Effector memory CD4-positive, alpha-beta T cell (primary cell): Measurements from ENCODE around the gene ZNF581.

Experiments used
- DNase-seq, 3 donors: peaks; one replicate each; pipeline ENCODE4 v3.0.0-alpha.2; 2020
- H3K27ac ChIP-seq: 2 replicates; pipeline ENCODE4 v1.7.0; 2013; ENCODE audit warnings: mild to moderate bottlenecking, low read length, moderate library complexity; ENCODE audit not compliant: insufficient read depth, poor library complexity, severe bottlenecking
- H3K27me3 ChIP-seq: replicated peaks from 2 replicates; pipeline ENCODE4 v1.7.0; 2013; ENCODE audit warnings: mild to moderate bottlenecking, low read length; ENCODE audit not compliant: insufficient read depth, control insufficient read depth, poor library complexity, severe bottlenecking
- H3K36me3 ChIP-seq: 2 replicates; pipeline ENCODE4 v1.7.0; 2013; ENCODE audit warnings: mild to moderate bottlenecking, low read length, moderate library complexity; ENCODE audit not compliant: control insufficient read depth, insufficient read depth
- H3K4me1 ChIP-seq: 2 replicates; pipeline ENCODE4 v1.7.0; 2013; ENCODE audit warnings: low read length, mild to moderate bottlenecking; ENCODE audit not compliant: control insufficient read depth, insufficient read depth, poor library complexity, severe bottlenecking
- H3K4me3 ChIP-seq: 2 replicates; pipeline ENCODE4 v1.7.0; 2013; ENCODE audit warnings: low read length, low read depth, mild to moderate bottlenecking; ENCODE audit not compliant: insufficient read depth, poor library complexity, severe bottlenecking
- H3K9me3 ChIP-seq: 2 replicates; pipeline ENCODE4 v1.7.0; 2013; ENCODE audit warnings: mild to moderate bottlenecking, low read length, moderate library complexity; ENCODE audit not compliant: control insufficient read depth

Gene ZNF581

DNA sequence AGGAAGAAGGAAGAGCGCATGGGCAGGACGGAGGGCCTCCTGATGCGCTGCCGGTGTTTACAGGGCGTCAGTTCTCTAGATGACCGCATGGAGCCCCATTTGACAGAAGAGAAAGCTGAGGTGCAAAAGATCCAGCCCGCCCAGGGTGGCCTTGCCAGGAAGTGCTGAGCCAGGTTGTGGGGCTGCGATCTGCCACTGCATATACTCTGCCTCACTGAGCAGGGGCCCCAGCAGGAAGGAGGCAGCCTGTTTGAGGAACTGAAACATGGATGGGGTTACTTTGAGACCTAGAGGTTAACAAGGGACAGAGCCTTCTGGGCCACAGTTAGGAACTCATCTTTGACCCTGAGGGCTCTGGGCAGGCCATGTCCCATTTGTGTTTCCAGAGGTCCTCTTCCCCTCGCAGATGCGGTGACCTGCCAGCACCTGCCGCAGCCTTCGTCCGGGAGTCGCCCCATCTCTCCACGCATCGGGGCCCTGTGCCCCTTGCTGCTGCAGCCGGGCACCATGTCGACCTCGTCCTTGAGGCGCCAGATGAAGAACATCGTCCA lies 34.7 kb downstream of the ZNF581 start:
- Histone ChIP-seq H3K36me3 (peaks cover 38% of the 10 kb centered on the region), H3K27ac (no peak overlapping the region), H3K27me3 (no peaks in the 10 kb centered on the region), H3K4me1 (peaks cover 24% of the 10 kb centered on the region), H3K4me3 (no peak overlapping the region), H3K9me3 (no peaks in the 10 kb centered on the region)
- DNase-seq: no peak

DNA sequence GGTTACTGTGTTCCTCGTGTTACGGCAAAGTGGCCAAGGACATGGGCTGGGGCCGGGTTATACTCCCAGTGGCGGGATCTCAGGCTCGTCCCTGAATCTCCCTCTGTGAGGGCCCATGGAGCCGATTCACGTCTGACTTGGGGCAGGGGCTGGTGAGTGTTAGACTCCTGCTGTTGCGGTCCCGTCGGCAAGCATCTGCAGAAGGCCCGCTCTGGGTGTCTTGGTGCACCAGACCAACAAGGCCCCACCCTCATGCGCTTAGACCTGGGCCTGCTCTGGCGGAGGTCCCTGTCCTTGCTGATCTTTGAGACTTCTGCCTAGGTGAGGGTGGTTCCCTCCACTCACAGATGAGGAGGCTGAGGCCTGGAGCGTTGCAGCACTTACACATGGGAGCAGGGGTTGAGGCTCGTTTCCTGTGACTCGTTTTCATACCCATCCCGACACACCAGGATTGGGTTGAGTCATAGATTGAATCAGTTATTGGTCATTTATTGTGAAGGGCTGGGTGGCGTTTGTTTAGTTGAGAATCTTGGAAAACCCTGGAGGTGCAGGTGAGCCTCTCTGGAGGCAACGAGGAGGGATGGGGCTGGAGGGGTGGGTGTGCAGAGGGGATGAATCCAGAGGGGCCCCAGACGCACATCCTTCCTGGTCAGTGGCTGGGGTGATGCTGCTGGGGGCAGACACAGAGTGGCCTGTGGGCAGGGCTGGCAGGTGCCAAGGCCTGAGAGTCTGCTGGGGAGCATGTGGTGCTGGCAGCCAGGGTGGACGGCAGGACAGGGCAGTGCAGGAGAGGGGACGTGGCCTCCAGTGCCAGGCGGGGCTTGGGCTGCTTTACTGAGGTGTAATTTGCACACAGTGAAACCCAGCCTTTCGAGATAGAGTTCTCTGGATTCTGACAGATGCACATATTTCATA lies 36.2 kb downstream of the ZNF581 start:
- Histone ChIP-seq H3K36me3 (peaks cover 43% of the 10 kb centered on the region), H3K4me3 (no peak overlapping the region), H3K4me1 (peaks cover 21% of the 10 kb centered on the region), H3K27ac (no peak overlapping the region), H3K9me3 (no peaks in the 10 kb centered on the region), H3K27me3 (no peaks in the 10 kb centered on the region)
- no peak for DNase-seq

DNA sequence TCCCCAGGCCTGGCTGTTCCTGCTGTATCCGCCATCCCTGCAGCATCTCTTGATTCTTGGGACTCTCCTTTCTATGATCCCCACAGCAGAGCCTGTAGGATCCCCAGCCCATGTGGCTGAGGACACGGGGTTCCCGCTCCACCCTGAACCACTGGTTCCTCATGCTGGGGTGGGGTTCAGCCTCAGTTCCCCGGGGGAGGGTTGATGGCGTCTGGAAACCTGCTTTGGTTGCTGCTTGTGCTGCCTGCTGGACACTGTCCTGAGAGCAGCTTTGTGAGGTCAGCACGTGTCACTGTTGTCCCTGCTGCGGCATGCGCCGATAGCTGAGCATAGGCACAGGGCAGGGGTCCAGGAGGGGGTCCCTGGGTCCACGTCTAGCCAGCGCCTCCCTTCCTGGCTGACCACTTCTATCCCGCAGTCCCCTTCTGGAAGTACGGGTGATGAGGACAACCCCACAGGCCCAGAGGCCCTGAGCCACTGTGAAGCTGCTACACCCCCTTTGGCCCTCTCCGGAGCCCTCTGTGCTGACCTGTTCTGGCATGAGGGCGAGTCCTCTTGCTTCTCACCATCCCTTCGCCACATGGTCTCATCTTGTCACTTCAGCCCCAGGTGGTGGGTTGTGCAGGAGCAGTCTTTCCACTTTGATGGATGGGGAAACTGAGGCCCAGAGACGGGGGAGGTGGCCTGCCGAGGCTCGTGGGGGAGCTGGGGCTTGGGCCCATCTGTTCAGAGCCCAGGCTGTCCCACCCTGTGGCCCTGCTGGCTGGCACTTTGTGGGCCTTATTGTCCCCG lies 37.1 kb downstream of the ZNF581 start:
- Histone ChIP-seq H3K9me3 (no peaks in the 10 kb centered on the region), H3K4me3 (no peak overlapping the region), H3K4me1 (peaks cover 20% of the 10 kb centered on the region), H3K27me3 (no peaks in the 10 kb centered on the region), H3K27ac (no peak overlapping the region), H3K36me3 (peaks cover 52% of the 10 kb centered on the region)
- no peak for DNase-seq

DNA sequence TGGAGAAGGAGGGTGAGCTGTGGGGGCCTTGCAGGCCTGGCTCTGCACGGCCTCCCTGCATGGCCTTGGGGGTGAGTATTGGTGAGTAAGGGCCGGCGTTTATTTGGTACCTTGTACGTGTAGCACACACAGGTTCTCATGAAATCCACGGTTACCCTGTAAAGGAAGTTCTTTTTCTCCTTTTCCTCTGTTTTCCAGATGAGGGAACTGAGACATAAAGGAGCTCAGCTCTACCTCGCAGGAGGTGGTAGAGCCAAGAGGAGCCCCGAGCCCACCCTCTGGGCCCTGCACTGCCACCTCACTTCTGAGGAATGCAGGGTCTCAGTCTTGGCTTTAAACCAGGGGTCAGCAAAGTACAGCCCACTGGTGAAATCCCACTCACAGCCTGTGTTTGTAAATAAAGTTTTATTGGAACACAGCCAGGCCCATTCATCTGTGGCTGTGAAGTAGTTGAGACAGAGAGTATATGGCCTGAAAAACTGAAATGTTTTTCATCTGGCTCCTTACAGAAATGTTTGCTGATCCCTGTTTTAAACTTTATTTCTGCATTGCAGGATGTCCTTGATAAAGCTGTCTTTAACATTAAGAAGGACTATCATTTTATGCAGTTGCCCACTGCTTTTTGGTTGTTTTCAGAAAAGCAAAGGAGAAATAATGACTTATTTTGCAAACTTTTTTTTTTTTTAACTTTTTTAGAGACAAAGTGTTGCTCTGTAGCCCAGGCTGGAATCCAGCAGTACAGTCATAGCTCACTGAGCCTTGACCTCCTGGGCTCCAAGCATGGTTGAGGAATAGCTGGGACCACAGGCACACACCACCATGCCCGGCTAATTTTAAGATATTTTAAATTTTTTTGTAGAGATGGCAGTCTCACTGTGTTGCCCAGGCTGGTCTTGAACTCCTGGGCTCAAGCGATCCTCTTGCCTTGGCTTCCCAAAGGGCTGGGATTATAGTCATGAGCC lies 38.0 kb downstream of the ZNF581 start:
- H3K27me3 ChIP-seq: no peaks in the 10 kb centered on the region
- peaks cover 60% of the 10 kb centered on the region for H3K36me3 ChIP-seq
- H3K9me3 ChIP-seq: no peaks in the 10 kb centered on the region
- H3K4me3 ChIP-seq: no peak overlapping the region
- DNase-seq: no peak
- no peak overlapping the region for H3K27ac ChIP-seq
- peaks cover 12% of the 10 kb centered on the region for H3K4me1 ChIP-seq

DNA sequence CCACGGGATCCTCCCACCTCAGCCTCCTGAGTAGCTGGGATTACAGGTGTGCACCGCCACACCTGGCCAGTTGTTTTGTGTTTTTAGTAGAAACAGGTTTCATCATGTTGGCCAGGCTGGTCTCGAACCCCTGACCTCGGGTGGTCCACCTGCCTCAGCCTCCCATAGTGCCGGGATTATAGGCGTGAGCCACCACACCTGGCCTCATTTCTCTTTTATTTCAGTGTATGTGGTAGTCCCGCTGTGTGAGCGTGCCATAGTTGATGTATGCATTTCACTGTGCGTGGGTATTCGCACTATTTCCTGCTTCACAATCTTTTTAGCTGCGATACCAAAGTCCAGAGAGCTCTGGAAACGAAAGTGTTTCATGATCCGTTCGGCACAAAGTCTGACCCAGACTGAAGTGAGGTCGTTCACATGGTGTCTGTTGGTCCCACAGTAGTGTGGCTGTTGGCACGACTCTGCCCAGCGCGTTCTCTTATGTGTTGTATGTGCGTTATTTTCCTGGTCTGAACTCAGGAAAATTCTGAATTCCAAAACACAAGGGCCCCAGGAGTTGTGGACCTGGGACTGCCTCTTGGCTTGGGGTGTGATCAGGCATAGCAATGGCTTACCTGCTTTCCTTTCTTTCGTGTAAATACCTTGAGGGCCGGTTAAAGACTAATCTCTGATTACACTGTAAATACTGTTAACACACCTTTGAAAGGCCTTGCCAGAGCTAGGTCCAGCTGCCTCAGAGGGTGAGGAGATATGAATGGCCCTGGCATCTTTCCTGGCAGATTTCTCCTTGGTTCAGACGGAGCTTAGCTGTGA lies 40.2 kb downstream of the ZNF581 start:
- Histone ChIP-seq H3K4me1 (no peaks in the 10 kb centered on the region), H3K27me3 (no peaks in the 10 kb centered on the region), H3K27ac (no peak overlapping the region), H3K4me3 (no peak overlapping the region), H3K36me3 (peaks cover 63% of the 10 kb centered on the region), H3K9me3 (no peaks in the 10 kb centered on the region)
- DNase-seq: no peak

DNA sequence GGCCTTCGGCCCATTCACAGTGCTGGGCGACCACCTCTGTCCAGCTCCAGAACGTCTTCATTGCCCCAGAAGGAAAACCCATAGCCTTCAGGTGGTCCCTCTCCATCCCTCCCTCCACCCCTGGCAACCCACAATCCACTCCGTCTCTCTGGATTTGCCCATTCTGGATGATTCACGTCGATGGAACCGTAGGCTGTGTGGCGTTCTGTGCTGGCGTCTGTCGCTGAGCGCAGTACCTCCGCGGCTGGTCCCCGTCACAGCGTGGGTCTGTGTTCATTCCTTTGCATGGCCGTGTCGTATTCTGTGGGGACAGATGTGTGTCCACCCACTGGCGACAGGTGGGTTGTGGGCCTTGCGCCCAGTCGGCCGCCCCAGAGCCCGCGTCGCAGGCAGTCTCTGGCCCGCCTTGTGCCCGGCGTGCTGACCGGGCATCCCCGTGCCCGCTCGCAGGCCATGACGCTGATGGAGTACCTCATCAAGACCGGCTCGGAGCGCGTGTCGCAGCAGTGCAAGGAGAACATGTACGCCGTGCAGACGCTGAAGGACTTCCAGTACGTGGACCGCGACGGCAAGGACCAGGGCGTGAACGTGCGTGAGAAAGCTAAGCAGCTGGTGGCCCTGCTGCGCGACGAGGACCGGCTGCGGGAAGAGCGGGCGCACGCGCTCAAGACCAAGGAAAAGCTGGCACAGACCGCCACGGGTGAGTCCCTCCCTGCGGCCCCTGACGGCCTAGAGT lies 41.7 kb downstream of the ZNF581 start:
- no peak for DNase-seq
- H3K36me3 ChIP-seq: peaks cover 62% of the 10 kb centered on the region
- H3K4me3 ChIP-seq: no peak overlapping the region

DNA sequence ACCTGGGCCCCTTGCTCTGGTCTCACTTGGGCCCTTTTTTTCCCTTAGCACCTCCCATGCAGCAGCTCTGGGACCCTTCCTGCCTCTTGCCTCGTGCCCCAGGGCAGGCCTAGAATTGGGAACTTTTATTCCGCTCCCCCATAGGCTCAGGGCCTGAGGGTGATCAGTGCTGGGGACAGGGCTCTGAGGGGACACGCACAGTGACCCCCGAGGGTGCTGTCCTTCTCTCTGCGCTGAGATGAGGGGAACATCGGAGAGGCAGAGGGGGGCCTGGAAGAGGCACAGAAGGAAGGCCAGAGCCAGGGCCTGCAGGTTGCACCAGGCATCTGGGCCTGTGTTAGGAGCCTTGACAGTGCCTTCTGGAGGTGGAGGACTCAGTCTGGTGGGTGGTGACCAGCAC lies 42.3 kb downstream of the ZNF581 start:
- Histone ChIP-seq H3K27me3 (no peaks in the 10 kb centered on the region), H3K36me3 (peaks cover 59% of the 10 kb centered on the region), H3K27ac (no peak overlapping the region), H3K4me3 (no peak overlapping the region), H3K4me1 (no peaks in the 10 kb centered on the region), H3K9me3 (no peaks in the 10 kb centered on the region)
- DNase-seq: no peak

More for the DNA sequence above, 41.7 kb downstream of the ZNF581 start:
- Histone ChIP-seq H3K27ac (no peak overlapping the region), H3K27me3 (no peaks in the 10 kb centered on the region), H3K9me3 (no peaks in the 10 kb centered on the region), H3K4me1 (no peaks in the 10 kb centered on the region)

DNA sequence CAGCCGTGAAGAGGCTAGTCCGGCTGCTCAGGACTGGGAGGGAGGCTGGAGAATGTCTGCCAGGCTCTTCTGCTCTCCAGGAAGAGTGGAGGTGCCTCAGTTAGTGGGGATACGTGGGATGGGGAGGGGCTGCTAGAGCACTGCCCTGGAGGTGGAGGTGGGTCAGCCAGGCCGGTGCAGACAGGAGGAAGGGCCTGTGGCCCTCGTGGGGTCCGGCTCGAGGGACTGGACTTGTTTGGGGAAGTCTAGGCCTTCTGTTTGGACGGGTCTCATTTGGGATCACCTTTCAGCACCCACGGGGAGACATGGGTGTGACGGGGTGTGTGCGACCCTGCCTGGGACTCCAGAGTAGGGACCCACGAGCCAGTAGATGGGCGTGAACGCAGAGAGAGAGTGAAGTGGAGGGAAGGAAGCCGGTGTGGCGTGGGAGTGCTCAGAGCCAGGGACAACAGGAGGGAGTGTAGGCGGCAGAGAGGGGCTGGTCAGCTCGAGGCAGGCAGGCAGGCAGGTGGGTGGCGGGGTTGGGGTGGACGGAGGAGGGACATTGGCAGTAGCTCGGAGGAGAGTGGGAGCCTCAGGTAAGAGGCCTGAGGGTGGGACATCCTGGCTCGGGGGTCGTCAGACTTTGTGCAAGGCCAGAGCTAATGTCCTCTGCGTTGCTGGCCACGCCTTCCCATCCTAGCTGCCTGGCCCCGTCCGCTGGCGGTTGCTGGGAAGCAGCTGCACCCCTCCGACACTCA lies 43.0 kb downstream of the ZNF581 start:
- Histone ChIP-seq H3K27ac (no peak overlapping the region), H3K4me3 (no peak overlapping the region), H3K4me1 (no peaks in the 10 kb centered on the region), H3K27me3 (no peaks in the 10 kb centered on the region), H3K9me3 (no peaks in the 10 kb centered on the region), H3K36me3 (peaks cover 62% of the 10 kb centered on the region)
- DNase-seq: no peak
